AG10803 (cell line): Measurements from ENCODE around the gene FAAP100.

Experiments used
- DNase-seq: peaks from one replicate; pipeline ENCODE4 v3.0.0; 2010; ENCODE audit warnings: low read depth
- H3K4me3 ChIP-seq: 2 replicates; pipeline ENCODE4 v1.5.1; 2011; ENCODE audit warnings: mild to moderate bottlenecking, low read length, control low read depth
- CTCF ChIP-seq: conservative IDR thresholded peaks from 2 replicates; pipeline ENCODE4 v1.5.1; 2011; ENCODE audit warnings: mild to moderate bottlenecking, low read length, control low read depth, inconsistent platforms

Gene FAAP100

GRCh38 chr17:81538651-81539570 lies 13.2 kb downstream of the FAAP100 start:
- no peak for DNase-seq
- H3K4me3 ChIP-seq: no peak overlapping the region
- no peak for TF ChIP-seq CTCF

GRCh38 chr17:81537856-81538555 lies 14.1 kb downstream of the FAAP100 start:
- no peak for TF ChIP-seq CTCF
- no peak for DNase-seq
- H3K4me3 ChIP-seq: no peak overlapping the region

GRCh38 chr17:81537343-81537855 lies 14.8 kb downstream of the FAAP100 start:
- TF ChIP-seq CTCF: peak; percentile 57
- no peak overlapping the region for H3K4me3 ChIP-seq
- DNase-seq: no peak

GRCh38 chr17:81536299-81537290 lies 15.6 kb downstream of the FAAP100 start:
- no peak for DNase-seq

GRCh38 chr17:81535480-81536298 lies 16.5 kb downstream of the FAAP100 start:
- DNase-seq: no peak

More at GRCh38 chr17:81536299-81537290, 15.6 kb downstream of the FAAP100 start:
- TF ChIP-seq CTCF: no peak
- H3K4me3 ChIP-seq: no peak overlapping the region

More at GRCh38 chr17:81535480-81536298, 16.5 kb downstream of the FAAP100 start:
- H3K4me3 ChIP-seq: no peak overlapping the region
- no peak for TF ChIP-seq CTCF
